ENCODE measurements around the gene TRPC4.

DNA sequence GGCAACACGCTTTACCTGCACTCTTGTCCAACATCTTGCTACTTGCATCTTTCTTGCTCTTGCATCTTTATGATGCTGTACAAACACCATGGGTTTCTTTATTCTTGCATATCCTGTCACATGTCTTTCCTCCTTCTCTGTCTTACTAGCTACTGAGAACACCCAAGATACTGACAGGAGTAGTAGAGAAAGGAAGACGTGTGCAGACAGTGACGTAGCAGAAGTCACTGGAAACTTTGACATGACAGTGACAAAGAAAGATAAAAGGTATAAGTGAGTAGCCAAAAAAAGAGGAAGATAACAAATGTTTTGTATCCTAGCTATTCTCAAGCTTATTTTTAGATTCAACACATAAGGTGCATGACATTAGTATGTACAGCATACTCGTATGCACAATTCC lies 34.2 kb downstream of the TRPC4 start:
- TF ChIP-seq, protein P1, sequence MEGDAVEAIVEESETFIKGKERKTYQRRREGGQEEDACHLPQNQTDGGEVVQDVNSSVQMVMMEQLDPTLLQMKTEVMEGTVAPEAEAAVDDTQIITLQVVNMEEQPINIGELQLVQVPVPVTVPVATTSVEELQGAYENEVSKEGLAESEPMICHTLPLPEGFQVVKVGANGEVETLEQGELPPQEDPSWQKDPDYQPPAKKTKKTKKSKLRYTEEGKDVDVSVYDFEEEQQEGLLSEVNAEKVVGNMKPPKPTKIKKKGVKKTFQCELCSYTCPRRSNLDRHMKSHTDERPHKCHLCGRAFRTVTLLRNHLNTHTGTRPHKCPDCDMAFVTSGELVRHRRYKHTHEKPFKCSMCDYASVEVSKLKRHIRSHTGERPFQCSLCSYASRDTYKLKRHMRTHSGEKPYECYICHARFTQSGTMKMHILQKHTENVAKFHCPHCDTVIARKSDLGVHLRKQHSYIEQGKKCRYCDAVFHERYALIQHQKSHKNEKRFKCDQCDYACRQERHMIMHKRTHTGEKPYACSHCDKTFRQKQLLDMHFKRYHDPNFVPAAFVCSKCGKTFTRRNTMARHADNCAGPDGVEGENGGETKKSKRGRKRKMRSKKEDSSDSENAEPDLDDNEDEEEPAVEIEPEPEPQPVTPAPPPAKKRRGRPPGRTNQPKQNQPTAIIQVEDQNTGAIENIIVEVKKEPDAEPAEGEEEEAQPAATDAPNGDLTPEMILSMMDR (IDR thresholded peaks at IDR 0.05): no peak
- TF ChIP-seq, protein P2, sequence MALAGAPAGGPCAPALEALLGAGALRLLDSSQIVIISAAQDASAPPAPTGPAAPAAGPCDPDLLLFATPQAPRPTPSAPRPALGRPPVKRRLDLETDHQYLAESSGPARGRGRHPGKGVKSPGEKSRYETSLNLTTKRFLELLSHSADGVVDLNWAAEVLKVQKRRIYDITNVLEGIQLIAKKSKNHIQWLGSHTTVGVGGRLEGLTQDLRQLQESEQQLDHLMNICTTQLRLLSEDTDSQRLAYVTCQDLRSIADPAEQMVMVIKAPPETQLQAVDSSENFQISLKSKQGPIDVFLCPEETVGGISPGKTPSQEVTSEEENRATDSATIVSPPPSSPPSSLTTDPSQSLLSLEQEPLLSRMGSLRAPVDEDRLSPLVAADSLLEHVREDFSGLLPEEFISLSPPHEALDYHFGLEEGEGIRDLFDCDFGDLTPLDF (CRISPR knock-in tag; IDR thresholded peaks at IDR 0.05): no peak
- TF ChIP-seq NR1H2 (CRISPR knock-in tag; IDR thresholded peaks at IDR 0.05) (no peak), CBFB (CRISPR knock-in tag; IDR thresholded peaks at IDR 0.05; ENCODE audit: low read depth) (no peak), KAT7 (CRISPR knock-in tag; IDR thresholded peaks at IDR 0.05; ENCODE audit: borderline replicate concordance) (no peak), ESRRA (CRISPR knock-in tag; IDR thresholded peaks at IDR 0.05; ENCODE audit: borderline replicate concordance) (no peak), ZNF416 (CRISPR knock-in tag; IDR thresholded peaks at IDR 0.05) (no peak), CREB1 (CRISPR knock-in tag; IDR thresholded peaks at IDR 0.05) (no peak), FOXP1 (CRISPR knock-in tag; IDR thresholded peaks at IDR 0.05; ENCODE audit: borderline replicate concordance) (no peak), ATF1 (CRISPR knock-in tag; IDR thresholded peaks at IDR 0.05) (no peak), TEAD4 (CRISPR knock-in tag; IDR thresholded peaks at IDR 0.05) (no peak)
- TF ChIP-seq, protein P3, sequence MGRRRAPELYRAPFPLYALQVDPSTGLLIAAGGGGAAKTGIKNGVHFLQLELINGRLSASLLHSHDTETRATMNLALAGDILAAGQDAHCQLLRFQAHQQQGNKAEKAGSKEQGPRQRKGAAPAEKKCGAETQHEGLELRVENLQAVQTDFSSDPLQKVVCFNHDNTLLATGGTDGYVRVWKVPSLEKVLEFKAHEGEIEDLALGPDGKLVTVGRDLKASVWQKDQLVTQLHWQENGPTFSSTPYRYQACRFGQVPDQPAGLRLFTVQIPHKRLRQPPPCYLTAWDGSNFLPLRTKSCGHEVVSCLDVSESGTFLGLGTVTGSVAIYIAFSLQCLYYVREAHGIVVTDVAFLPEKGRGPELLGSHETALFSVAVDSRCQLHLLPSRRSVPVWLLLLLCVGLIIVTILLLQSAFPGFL (CRISPR knock-in tag; IDR thresholded peaks at IDR 0.05; ENCODE audit: borderline replicate concordance): no peak

Measured in WTC11 (cell line).